NCI-H1092 (cell line): ENCODE results near the gene CLDN8.

Source experiments
- DNase-seq: peaks from one replicate; lab custom pipeline; 2025; lab: John Stamatoyannopoulos, UW

CLDN8 gene

DNA sequence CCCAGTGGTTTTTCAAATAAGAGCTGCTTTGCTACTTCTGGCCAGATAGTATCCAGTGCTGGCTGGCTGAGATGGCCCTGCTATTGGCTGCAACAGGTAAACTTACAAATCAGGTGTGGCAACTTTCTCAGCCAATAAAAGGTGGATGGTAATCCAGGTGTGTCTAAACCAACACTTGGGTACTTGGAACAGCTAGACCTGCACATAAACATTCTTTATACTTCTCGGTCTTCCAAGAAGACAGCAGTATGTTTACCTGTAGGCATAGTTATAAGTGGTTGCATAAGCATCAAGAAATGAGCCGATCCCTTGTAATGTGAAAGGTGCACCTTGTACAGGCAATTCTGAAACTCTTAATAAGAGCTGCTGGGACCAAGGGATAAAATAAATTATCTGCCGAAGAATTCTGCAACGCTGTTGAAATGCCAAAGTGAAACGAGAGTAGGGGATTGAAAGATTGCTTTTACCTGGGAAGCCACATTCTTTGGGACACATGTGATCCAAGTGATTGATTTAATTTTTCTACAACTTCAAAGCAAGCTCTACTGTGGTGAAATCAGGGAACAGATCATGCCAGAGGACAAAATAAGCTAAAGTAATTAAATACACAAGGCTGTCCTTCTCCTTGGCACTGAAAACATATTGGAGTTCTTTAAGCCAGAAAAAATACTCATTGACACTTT is at the start of gene CLDN8:
Gene CLDN8 (minus strand): TSS at position 57 of the 683 bp plus-strand sequence. CDS start 172 bp downstream, outside the sequence.
- DNase-seq = no peak

GRCh38 chr21:30257773-30258172 is 41.9 kb upstream of the CLDN8 start:
- no peak for DNase-seq

DNA sequence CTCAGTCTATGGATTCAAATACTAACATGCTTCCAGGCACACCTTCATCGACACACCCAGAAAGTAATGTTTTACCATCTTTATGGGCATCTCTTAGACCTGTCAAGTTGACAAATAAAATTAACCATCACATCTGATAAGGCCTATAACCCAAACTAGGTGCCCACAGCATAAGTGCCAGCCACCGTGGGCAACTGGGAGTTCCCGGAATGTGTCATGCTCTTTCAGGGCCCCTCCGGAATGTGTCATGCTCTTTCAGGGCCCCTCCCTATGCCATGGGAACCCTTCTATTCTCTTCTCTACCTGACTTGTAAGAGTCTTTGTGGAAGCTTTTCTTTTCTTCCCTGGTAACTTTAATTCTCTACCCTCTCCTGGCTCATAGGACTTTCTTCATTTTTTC is 40.2 kb upstream of the CLDN8 start:
- no peak for DNase-seq

- no peak for DNase-seq
These were observed 39.8 kb upstream of the CLDN8 start for GRCh38 chr21:30255679-30256078.

GRCh38 chr21:30251781-30252180 is 35.9 kb upstream of the CLDN8 start:
- no peak for DNase-seq

DNA sequence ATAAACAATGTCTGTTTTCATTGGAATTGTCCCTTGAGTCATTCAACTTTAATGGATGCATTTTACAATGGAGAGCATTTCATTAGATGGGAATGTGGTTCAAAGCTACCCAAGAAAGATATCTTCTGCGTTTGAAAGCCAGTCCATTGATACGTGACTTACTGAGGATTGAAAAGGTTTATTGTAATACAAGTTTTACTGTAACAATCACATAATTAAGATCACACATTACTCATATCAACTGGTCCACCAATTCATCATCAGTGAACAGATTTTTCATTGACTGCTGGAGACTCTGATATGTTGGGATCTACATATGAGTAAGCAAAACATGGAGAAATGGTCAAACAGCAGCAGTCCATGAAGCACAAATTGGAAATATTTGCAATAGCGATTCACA is 34.0 kb upstream of the CLDN8 start:
- DNase-seq = no peak

DNA sequence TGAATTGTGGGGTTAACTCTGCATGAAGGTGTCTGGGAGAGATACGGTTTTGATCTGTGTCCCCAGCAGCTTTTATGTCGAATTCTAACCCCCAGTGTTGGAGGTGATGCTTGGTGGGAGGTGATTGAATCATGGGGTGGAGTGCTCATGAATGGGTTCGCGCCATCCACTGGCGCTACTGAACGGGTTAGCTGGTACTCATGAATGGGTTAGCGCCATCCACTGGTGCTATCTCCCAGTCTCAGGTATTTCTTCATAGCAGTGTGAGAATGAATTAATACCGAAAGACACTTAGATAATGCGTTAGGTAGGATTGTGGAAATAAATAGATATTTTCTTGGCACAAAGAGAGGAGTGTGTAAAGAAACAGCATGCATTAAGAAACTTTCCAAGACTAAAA is 32.9 kb upstream of the CLDN8 start:
- DNase-seq = no peak

- DNase-seq = no peak
These were observed 29.2 kb upstream of the CLDN8 start for GRCh38 chr21:30245061-30245460.

GRCh38 chr21:30243691-30244090 is 27.8 kb upstream of the CLDN8 start:
- no peak for DNase-seq

DNA sequence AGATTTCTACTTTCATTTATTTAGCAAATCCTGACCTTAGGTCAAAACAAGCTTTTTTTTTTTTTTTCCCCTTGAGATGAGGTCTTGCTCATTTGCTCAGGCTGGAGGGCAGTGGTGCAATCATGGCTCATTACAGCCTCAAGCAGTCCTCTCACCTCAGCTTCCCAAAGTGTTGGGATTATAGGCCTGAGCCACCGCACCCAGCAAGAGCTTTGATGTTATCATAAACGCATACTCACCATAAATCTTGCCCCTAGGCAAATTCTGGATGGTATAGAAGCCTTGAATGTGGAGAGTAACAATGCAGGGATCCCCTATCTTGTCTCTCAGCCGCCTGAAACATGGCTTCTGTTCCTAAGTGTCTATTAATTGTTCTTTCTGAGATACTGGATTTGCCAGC is 24.8 kb upstream of the CLDN8 start:
- DNase-seq = no peak

GRCh38 chr21:30238168-30238567 is 22.3 kb upstream of the CLDN8 start:
- DNase-seq = no peak

DNA sequence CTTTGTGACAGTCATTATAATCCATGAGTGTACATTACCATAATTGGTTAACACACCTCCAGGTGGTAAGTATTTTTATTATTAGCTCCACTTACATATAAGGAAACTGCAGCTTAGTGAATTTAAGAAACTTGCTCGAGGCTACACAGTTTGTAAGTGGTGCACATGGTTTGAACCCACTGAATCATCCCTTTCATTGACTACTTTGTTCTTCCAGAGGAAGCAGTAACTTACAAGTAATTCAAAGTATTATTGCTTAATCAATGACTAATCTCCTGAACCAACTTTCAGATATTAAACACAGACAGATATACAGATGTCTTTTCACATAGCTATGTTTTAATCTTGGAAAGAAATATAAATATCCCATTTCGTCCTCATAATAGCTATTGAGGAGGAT is 18.7 kb upstream of the CLDN8 start:
- no peak for DNase-seq

GRCh38 chr21:30234050-30234449 is 18.2 kb upstream of the CLDN8 start:
- DNase-seq = no peak

DNA sequence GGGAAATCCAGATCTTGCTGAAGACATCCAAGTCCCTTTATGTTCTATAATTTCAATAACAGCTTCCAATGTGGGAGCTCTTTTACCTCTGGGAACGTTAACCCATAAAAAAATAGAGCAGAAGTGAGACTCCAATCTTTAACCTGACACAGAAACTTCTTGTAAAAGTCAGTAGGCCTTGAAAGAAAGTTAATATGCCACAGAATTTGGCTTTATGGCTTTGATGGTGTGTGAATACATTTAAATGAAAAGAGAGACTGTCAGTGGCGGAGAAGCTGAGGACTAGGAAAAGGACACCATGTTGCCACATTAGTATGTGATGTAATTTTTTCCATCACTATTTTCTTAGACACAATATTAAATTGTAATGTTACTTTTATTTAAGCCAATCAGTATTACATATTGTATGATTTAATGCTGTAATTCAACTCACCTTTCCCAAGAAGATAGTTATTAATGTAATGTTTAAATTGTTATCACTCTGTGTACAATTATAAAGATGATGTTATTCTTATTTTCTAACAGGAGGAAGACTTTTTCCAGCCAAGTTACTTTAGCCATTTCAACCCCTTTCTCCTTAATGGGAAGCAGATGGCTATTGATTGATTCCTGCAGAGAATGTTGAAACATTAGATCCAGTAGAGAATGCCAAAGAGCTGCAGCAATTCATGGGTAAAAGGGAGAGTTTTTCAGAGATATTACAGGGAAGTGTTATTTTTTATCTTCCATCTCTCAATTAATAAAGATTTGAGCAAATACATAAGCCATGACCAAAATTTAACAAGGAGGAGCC is 17.5 kb upstream of the CLDN8 start:
- DNase-seq = no peak

GRCh38 chr21:30232011-30232410 is 16.1 kb upstream of the CLDN8 start:
- no peak for DNase-seq

DNA sequence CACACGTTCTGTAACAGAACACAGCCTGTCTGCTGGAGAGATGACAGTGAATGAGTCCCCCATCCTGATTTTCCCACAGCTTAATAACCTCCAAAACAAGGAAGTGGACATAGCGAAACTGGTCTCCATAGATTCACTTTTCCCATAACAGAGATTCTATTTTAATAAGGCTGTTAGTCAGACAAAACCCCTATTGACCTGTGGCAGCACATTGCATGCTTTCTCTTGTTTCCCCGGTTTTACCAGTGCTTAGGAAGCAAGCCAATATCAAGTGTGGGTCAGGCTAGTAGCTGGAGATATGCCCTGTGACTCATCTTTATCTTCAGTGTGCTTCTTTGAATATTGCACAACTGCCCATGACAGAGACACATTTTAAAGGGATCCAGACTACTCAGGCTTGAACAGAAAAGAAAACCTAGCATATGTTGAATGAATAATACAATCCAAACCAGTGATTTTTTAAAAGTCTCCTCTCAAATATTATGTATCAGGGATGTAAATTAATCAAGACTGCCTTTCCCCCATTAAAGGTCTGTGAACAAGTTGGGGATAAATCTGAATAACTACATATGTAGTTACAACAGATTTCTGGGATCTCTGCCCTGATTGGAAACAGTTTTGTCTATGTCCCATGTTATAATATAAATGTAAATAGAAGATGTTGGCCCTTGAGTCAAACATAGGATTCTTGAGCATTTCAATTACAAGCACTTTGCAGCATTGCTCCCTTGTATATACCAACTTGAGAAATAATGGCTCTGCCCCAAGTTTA is 11.9 kb upstream of the CLDN8 start:
- DNase-seq = no peak

DNA sequence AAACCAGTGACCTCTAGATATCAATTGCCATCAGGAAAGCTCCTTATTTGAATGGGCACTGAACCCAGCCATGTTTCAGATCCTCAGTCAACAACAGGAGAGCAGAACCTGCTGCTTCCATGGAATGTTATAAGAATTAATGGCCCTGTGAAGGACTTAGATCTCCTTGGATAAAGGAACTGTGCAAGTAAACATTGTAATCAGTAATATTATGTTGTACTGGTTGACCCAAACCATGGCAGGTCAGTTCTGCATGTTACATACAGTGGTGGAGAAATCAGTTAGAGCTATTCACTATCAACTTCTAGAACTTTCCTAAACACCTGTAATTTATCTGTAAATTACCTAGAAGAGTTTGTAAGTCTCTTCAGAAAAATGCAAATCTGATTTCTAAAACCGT is 11.2 kb upstream of the CLDN8 start:
- no peak for DNase-seq

DNA sequence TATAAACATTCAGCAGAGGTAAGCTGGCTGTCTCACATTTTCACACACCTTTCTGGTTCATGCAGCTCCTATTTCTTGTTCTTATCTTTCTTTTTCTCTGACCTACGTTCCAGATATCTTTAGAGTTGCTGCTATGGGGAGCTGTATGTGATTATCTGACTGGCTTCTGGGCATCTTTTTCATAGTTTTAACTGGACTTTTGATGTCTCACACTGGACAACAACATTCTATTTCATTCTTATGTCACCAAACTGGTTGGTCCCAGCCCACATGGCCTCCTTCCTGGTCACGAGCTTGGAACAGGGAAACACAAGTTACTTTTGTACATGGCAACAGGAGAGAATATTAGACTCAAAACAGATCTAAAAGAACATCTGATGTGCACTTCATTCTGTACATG is 7.7 kb upstream of the CLDN8 start:
- DNase-seq = no peak

DNA sequence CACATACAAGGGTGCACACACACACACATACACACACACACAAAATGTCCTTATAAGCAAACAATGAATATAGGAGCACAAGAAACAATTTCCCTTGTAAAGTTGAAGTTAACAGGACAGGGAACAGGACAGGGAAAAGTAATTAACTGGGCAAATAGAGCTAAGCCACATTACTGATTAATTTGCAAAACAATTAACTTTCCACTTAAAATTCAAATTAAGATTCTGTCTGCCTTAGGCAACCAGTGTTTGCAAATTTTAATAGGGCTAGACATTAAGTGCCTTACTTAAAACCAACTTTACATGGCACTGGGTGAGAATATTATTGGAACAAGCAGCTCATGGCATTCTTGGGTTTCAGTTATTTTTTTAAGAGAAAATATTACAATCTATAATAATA is 6.8 kb upstream of the CLDN8 start:
- DNase-seq = no peak

GRCh38 chr21:30211071-30211470 is 4.8 kb downstream of the CLDN8 start:
- no peak for DNase-seq

DNA sequence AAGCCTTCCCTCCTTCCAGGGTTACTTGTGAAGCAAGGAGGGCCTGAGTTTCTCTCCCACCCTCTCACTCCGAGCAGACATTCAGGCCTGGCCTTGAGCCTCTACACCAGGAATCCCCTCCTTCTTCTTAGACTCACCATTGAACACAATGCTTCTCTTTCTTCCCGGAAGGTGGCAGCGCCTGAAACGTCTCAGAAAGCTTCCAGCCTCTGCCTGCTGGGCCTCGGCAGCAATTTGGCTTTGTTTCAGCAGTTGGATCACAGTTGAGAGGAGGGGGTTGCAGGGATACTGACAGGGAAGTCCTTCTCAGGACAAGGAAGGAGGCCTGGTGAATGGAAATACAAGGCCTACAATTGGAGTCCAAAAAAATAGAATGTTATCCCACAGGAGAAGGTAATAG is 6.3 kb downstream of the CLDN8 start:
- DNase-seq = no peak

GRCh38 chr21:30207252-30207579 is 8.7 kb downstream of the CLDN8 start:
- no peak for DNase-seq
